HG03135 (cell line): ENCODE data around the gene MAP3K7CL.
A peak's percentile ranks its signal among the peaks of the same experiment; 100 is the strongest.
"Not testable (repeated sequence)": the region's sequence is repeated elsewhere in the genome, so short reads cannot be mapped to it uniquely, and the experiment has no call there.

ENCODE experiments used
- ATAC-seq: cut with Tn5 transposase; IDR thresholded peaks from one replicate; pipeline ENCODE4 v1.9.1; 2021; ENCODE audit warnings: mild to moderate bottlenecking, moderate library complexity; ENCODE audit not compliant: unreplicated experiment

The MAP3K7CL gene

GRCh38 chr21:29133241-29133640 is 2.8 kb downstream of the MAP3K7CL start:
- ATAC-seq = no peak

GRCh38 chr21:29133796-29134195 is 3.4 kb downstream of the MAP3K7CL start:
- no peak for ATAC-seq

GRCh38 chr21:29135481-29135880 is 5.0 kb downstream of the MAP3K7CL start:
- no peak for ATAC-seq

GRCh38 chr21:29136033-29136432 is 5.6 kb downstream of the MAP3K7CL start:
- ATAC-seq = no peak

GRCh38 chr21:29144736-29145353 is 14.4 kb downstream of the MAP3K7CL start:
- ATAC-seq = no peak

- ATAC-seq = no peak
These were observed 14.9 kb downstream of the MAP3K7CL start for GRCh38 chr21:29145354-29145782.

- ATAC-seq = no peak
These were observed 15.5 kb downstream of the MAP3K7CL start for GRCh38 chr21:29145852-29146453.

GRCh38 chr21:29146726-29147125 is 16.3 kb downstream of the MAP3K7CL start:
- no peak for ATAC-seq

GRCh38 chr21:29148530-29148929 is 18.1 kb downstream of the MAP3K7CL start:
- ATAC-seq = peak; percentile 63

GRCh38 chr21:29149808-29150425 is 19.5 kb downstream of the MAP3K7CL start:
- ATAC-seq = no peak

- no peak for ATAC-seq
These were observed 21.5 kb downstream of the MAP3K7CL start for GRCh38 chr21:29151931-29152330.

GRCh38 chr21:29152916-29153315 is 22.5 kb downstream of the MAP3K7CL start:
- ATAC-seq = no peak

GRCh38 chr21:29154270-29154669 is 23.8 kb downstream of the MAP3K7CL start:
- ATAC-seq = no peak

- no peak for ATAC-seq
These were observed 24.9 kb downstream of the MAP3K7CL start for GRCh38 chr21:29155118-29155932.

- ATAC-seq = no peak
These were observed 25.5 kb downstream of the MAP3K7CL start for GRCh38 chr21:29155933-29156260.

GRCh38 chr21:29157080-29157479 is 26.6 kb downstream of the MAP3K7CL start:
- no peak for ATAC-seq

GRCh38 chr21:29159842-29160241 is 29.4 kb downstream of the MAP3K7CL start:
- no peak for ATAC-seq

- ATAC-seq = not testable (repeated sequence)
These were observed 32.4 kb downstream of the MAP3K7CL start for GRCh38 chr21:29162825-29163224.

GRCh38 chr21:29163341-29164115 is 33.1 kb downstream of the MAP3K7CL start:
- no peak for ATAC-seq

GRCh38 chr21:29164323-29164942 is 34.0 kb downstream of the MAP3K7CL start:
- no peak for ATAC-seq
